ENCODE results near the gene MRPL45.

Gene MRPL45

DNA sequence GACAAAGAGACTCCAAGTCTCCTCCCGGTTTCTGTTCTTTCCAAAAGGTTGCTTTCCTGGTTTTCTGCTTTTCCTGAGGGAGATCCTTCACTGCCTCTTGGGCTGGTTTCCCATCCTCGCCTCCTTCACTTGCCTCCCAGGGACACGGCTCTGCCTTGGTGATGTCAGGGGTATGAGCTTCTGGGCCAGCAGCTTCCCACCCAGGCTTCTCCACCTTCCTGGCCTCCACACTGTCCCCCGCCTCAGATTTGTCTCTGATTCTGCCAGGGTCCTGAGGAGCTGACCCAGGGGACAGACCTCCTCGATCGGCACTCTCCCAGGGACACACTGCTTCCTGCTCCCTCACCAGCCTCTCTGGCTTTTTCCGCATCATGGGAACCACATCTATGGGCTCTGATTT, 32.3 kb downstream of the MRPL45 start:
- Histone ChIP-seq H2AFZ (no peak overlapping the region), H3K79me2 (no peaks in the 10 kb centered on the region), H3K4me1 (peaks cover 34% of the 10 kb centered on the region), H3K27ac (no peak overlapping the region), H3K36me3 (ENCODE audit: control insufficient read depth, insufficient read depth, low read length) (no peaks in the 10 kb centered on the region), H3K9ac (no peak overlapping the region), H3K9me3 (ENCODE audit: control insufficient read depth, low read length) (no peaks in the 10 kb centered on the region), H3K4me3 (ENCODE audit: low read depth, low read length) (no peak overlapping the region), H3K4me2 (ENCODE audit: low read length) (no peak overlapping the region), H3K27me3 (ENCODE audit: control insufficient read depth, insufficient read depth, low read length) (no peaks in the 10 kb centered on the region)
- TF ChIP-seq, protein P1, sequence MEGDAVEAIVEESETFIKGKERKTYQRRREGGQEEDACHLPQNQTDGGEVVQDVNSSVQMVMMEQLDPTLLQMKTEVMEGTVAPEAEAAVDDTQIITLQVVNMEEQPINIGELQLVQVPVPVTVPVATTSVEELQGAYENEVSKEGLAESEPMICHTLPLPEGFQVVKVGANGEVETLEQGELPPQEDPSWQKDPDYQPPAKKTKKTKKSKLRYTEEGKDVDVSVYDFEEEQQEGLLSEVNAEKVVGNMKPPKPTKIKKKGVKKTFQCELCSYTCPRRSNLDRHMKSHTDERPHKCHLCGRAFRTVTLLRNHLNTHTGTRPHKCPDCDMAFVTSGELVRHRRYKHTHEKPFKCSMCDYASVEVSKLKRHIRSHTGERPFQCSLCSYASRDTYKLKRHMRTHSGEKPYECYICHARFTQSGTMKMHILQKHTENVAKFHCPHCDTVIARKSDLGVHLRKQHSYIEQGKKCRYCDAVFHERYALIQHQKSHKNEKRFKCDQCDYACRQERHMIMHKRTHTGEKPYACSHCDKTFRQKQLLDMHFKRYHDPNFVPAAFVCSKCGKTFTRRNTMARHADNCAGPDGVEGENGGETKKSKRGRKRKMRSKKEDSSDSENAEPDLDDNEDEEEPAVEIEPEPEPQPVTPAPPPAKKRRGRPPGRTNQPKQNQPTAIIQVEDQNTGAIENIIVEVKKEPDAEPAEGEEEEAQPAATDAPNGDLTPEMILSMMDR (IDR thresholded peaks at IDR 0.05), result no peak

DNA sequence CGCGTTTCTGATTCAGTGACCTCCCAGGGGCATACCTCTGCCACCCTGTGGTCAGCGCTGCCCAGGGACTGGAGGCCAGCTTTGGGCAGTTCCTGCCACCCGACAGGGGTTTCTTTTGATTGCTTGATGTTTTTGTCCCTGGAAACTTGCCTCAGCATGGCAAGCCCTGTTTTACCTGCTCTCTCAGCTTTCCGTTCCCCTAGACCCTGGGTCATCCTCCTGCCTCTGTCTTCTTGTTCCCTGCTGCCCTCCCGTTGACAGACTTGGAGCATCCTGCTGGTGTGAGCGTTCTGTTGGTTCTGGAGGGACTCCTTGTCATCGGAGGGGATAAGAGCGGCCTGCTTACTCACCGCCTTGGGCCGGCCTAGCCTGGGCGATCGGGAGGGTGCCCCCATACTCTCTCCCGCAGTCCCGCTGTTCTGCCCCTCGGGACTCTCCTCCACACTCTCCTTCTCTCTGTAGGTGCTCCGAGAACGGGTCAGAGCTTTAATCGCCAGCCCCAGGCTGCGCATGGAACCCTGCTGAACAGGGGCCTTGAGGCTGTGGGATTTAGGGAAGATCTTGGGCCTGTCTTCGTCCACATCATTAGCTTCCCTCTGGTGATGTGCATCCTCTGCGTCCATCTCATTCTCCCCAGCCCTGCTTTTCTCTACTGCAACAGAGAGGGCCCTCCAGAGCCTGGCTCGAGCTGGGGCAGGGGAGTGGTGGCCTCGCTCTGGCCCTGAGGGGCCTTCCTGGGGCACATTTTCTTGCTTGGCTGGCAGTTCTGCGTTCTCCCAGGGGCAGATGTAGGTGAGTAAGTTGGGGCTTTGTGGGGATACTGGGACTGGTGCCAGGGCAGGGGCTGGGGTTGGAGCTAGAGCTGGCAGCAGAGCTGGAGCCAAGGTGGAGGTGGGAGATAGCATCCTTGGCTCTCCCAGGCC, 33.1 kb downstream of the MRPL45 start:
- peaks cover 27% of the 10 kb centered on the region for H3K4me1 ChIP-seq
- no peaks in the 10 kb centered on the region for H3K9me3 ChIP-seq (ENCODE audit: control insufficient read depth, low read length)
- H2AFZ ChIP-seq, result no peak overlapping the region
- no peak overlapping the region for H3K4me3 ChIP-seq (ENCODE audit: low read depth, low read length)
- no peak overlapping the region for H3K9ac ChIP-seq
- H3K79me2 ChIP-seq, result no peaks in the 10 kb centered on the region
- no peaks in the 10 kb centered on the region for H3K36me3 ChIP-seq (ENCODE audit: control insufficient read depth, insufficient read depth, low read length)
- TF ChIP-seq, protein P1 (IDR thresholded peaks at IDR 0.05), result no peak
- no peak overlapping the region for H3K4me2 ChIP-seq (ENCODE audit: low read length)
- no peaks in the 10 kb centered on the region for H3K27me3 ChIP-seq (ENCODE audit: control insufficient read depth, insufficient read depth, low read length)
- H3K27ac ChIP-seq, result no peak overlapping the region

DNA sequence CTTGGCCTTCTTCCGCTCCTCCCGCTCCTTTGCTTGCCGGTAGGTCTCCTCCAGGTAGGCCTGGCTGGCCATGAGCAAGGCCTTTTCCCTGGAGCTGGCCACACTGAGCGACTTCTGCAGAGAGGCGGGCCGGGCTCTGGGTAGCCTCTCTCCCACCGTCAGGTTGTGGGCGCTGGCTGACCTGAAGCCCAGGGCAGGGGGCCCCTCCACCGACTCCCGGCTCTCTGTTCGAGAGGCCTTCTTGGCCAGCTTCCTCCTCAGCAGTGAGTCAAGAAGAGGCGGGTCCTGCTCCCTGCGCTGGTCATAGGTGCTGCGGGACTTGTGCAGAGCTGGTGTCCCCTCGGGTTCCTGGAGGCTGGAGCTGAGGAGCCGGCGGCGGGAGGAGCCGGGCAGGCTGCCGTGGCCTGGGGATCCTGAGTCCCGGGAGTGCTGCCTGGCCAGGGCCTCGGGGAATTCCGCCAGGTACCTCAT, 34.0 kb downstream of the MRPL45 start:
- H3K9ac ChIP-seq, result no peak overlapping the region
- H3K4me1 ChIP-seq, result peaks cover 25% of the 10 kb centered on the region
- no peaks in the 10 kb centered on the region for H3K27me3 ChIP-seq (ENCODE audit: control insufficient read depth, insufficient read depth, low read length)
- H2AFZ ChIP-seq, result no peak overlapping the region
- no peak overlapping the region for H3K27ac ChIP-seq
- H3K9me3 ChIP-seq (ENCODE audit: control insufficient read depth, low read length), result no peaks in the 10 kb centered on the region
- H3K4me2 ChIP-seq (ENCODE audit: low read length), result no peak overlapping the region
- H3K4me3 ChIP-seq (ENCODE audit: low read depth, low read length), result no peak overlapping the region
- H3K79me2 ChIP-seq, result no peaks in the 10 kb centered on the region
- H3K36me3 ChIP-seq (ENCODE audit: control insufficient read depth, insufficient read depth, low read length), result no peaks in the 10 kb centered on the region
- TF ChIP-seq, protein P1 (IDR thresholded peaks at IDR 0.05), result no peak

DNA sequence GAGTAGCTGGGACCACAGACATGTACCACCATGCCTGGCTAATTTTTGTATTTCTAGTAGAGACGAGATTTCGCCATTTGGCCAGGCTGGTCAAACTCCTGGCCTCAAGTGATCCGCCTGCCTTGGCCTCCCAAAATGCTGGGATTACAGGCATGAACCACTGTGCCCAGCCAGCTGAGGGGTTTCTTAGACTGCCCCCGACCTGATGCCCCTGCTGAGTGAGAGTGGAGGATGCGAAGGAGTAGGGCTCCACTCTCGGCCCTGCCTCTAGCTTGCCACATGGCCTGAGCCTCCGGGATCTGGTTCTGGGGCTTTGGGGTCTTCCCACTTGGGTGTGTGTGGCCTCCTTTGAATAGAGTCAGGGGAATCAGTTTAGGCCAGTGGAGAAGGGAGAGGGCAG, 35.8 kb downstream of the MRPL45 start:
- no peaks in the 10 kb centered on the region for H3K27me3 ChIP-seq (ENCODE audit: control insufficient read depth, insufficient read depth, low read length)
- no peak overlapping the region for H2AFZ ChIP-seq
- TF ChIP-seq, protein P1 (IDR thresholded peaks at IDR 0.05), result no peak

More for the DNA sequence above, 35.8 kb downstream of the MRPL45 start:
- Histone ChIP-seq H3K36me3 (ENCODE audit: control insufficient read depth, insufficient read depth, low read length) (no peaks in the 10 kb centered on the region), H3K4me3 (ENCODE audit: low read depth, low read length) (no peak overlapping the region), H3K27ac (no peak overlapping the region), H3K9ac (no peak overlapping the region), H3K4me2 (ENCODE audit: low read length) (no peak overlapping the region), H3K9me3 (ENCODE audit: control insufficient read depth, low read length) (no peaks in the 10 kb centered on the region), H3K79me2 (no peaks in the 10 kb centered on the region), H3K4me1 (peaks cover 7% of the 10 kb centered on the region)

Data from parathyroid adenoma (tissue), 2 donors.